Bronchus fibroblast of lung (primary cell): ENCODE results near the gene CT45A9. TPM values are rescaled to one million over a fixed set of nuclear protein-coding genes. Genes with fewer than 3 reads are reported as not detected.

Experiments used
- total RNA-seq: library from RNA; depleted of rRNA; stranded (reverse); fragments of >200 nt; gene quantifications from 2 replicates; pipeline ENCODE4 v1.2.3, GENCODE V29; 2015

The CT45A9 gene, protein sequence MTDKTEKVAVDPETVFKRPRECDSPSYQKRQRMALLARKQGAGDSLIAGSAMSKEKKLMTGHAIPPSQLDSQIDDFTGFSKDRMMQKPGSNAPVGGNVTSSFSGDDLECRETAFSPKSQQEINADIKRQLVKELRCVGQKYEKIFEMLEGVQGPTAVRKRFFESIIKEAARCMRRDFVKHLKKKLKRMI
- not detected in 2 replicates for total RNA-seq

DNA sequence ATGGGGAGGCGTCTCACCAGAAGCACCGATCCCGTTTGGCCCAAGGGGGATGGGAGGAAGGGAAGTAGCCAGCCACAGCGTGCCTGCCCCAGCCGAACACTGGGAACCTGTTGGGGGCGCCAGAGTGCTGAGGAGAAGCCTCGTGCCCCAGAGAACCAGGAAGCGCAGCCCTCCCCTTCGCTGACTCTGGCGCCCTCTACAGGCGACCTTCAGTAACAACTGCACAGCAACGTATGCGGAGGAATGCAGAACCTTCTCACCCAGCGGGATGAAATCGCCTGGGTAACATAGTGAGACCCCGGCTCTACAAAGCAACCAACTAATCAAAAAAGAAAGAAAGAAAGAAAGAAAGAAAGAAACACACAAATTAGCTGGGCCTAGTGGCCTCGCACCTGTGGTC lies at the start of gene CT45A9:
TSS of gene CT45A9 (minus strand) at position 101 of the 400 bp plus-strand sequence. CDS start 3,751 bp downstream, outside the sequence.

DNA sequence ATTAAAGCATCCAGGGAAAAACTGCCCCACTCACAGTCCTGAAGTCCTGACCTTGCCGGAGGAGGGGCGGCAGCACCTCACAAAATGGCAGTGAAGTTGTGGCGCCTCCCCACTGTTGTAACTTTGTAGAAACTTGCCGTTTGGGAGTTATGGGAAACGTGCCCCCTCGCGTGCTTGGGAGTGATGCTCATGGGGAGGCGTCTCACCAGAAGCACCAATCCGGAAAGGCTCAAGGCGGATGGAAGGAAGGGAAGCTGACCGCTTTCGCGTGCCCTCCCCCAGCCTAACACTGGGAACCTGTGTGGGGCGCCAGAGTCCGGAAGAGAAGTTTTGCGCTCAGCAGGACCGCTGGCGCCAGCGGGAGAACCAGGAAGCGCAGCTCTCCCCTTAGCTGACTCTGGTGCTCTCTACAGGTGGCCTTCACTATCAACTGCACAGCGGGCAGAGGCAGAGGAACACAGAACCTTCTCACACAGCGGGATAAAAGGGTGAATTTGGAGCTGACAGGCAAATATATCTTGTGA lies 21.7 kb upstream of the CT45A9 start, which contains the start of the genes CT45A10 and SAGE1:
TSS of gene CT45A10 (minus strand) at position 151 of the 524 bp plus-strand sequence. CDS start 8,100 bp downstream, outside the sequence.
TSS of gene SAGE1 (plus strand) at position 423 of the 524 bp plus-strand sequence. CDS start 2,527 bp downstream, outside the sequence.

DNA sequence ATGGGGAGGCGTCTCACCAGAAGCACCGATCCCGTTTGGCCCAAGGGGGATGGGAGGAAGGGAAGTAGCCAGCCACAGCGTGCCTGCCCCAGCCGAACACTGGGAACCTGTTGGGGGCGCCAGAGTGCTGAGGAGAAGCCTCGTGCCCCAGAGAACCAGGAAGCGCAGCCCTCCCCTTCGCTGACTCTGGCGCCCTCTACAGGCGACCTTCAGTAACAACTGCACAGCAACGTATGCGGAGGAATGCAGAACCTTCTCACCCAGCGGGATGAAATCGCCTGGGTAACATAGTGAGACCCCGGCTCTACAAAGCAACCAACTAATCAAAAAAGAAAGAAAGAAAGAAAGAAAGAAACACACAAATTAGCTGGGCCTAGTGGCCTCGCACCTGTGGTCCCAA lies 17.2 kb downstream of the CT45A9 start, which contains the start of gene CT45A8:
TSS of gene CT45A8 (minus strand) at position 101 of the 400 bp plus-strand sequence. CDS start 3,755 bp downstream, outside the sequence.

DNA sequence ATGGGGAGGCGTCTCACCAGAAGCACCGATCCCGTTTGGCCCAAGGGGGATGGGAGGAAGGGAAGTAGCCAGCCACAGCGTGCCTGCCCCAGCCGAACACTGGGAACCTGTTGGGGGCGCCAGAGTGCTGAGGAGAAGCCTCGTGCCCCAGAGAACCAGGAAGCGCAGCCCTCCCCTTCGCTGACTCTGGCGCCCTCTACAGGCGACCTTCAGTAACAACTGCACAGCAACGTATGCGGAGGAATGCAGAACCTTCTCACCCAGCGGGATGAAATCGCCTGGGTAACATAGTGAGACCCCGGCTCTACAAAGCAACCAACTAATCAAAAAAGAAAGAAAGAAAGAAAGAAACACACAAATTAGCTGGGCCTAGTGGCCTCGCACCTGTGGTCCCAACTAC lies 34.4 kb downstream of the CT45A9 start, which contains the start of gene CT45A7:
TSS of gene CT45A7 (minus strand) at position 101 of the 400 bp plus-strand sequence. CDS start 3,747 bp downstream, outside the sequence.

DNA sequence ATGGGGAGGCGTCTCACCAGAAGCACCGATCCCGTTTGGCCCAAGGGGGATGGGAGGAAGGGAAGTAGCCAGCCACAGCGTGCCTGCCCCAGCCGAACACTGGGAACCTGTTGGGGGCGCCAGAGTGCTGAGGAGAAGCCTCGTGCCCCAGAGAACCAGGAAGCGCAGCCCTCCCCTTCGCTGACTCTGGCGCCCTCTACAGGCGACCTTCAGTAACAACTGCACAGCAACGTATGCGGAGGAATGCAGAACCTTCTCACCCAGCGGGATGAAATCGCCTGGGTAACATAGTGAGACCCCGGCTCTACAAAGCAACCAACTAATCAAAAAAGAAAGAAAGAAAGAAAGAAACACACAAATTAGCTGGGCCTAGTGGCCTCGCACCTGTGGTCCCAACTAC lies 51.7 kb downstream of the CT45A9 start, which contains the start of gene CT45A2:
TSS of gene CT45A2 (minus strand) at position 101 of the 400 bp plus-strand sequence. CDS start 3,747 bp downstream, outside the sequence.

Other genes starting within 250 kb of the CT45A9 start
- gene CT45A1, start 158.2 kb downstream of the CT45A9 start, total RNA-seq = not detected in 2 replicates
- gene CT45A3, start 103.6 kb downstream of the CT45A9 start, total RNA-seq = not detected in 2 replicates
- gene CT45A5, start 86.3 kb downstream of the CT45A9 start, total RNA-seq = not detected in 2 replicates
- gene CT45A6, start 69.0 kb downstream of the CT45A9 start, total RNA-seq = not detected in 2 replicates
- gene CT45A2, start 51.8 kb downstream of the CT45A9 start, total RNA-seq = not detected in 2 replicates
- not detected in 2 replicates for gene CT45A7, start 34.5 kb downstream of the CT45A9 start, total RNA-seq
- not detected in 2 replicates for gene CT45A8, start 17.3 kb downstream of the CT45A9 start, total RNA-seq
- not detected in 2 replicates for gene CT45A10, start 21.6 kb upstream of the CT45A9 start, total RNA-seq
- not detected in 2 replicates for gene SAGE1, start 21.9 kb upstream of the CT45A9 start, total RNA-seq
- gene MMGT1, start 102.2 kb upstream of the CT45A9 start, total RNA-seq = 15.0 and 17.3 TPM in 2 replicates
- 15.0 and 16.1 TPM in 2 replicates for gene SLC9A6, start 113.6 kb upstream of the CT45A9 start, total RNA-seq